ENCODE data around the gene STAG3. TPM values are rescaled to one million over a fixed set of nuclear protein-coding genes. Genes with fewer than 3 reads are reported as not detected.
A peak's percentile ranks its signal among the peaks of the same experiment; 100 is the strongest.

Gene STAG3
- total and polyA plus RNA-seq, 2 donors = 0.61 to 0.90 TPM

- Histone ChIP-seq H3K4me3 (ENCODE audit: low read depth, low read length) (peak overlapping the region; percentile 87), H3K27ac (ENCODE audit: low read depth) (no peak overlapping the region), H3K36me3 (ENCODE audit: insufficient read depth) (no peaks in the 10 kb centered on the region), H3K4me1 (ENCODE audit: insufficient read depth) (peaks cover 3% of the 10 kb centered on the region)
- 63% methylated on average over 7 of the region's 7 CpGs for WGBS
- DNase-seq (ENCODE audit: extremely low spot score) = no peak
These were observed 18.6 kb upstream of the STAG3 start for GRCh38 chr7:100159099-100159623.

- Histone ChIP-seq H3K36me3 (ENCODE audit: insufficient read depth) (no peaks in the 10 kb centered on the region), H3K4me1 (ENCODE audit: insufficient read depth) (peaks cover 3% of the 10 kb centered on the region), H3K4me3 (ENCODE audit: low read depth, low read length) (no peak overlapping the region), H3K27ac (ENCODE audit: low read depth) (no peak overlapping the region)
- no peak for DNase-seq (ENCODE audit: extremely low spot score)
- 93% methylated on average over 18 of the region's 18 CpGs for WGBS
These were observed 17.7 kb upstream of the STAG3 start for GRCh38 chr7:100160067-100160466.

- no peak for DNase-seq (ENCODE audit: extremely low spot score)
- Histone ChIP-seq H3K4me3 (ENCODE audit: low read depth, low read length) (no peak overlapping the region), H3K4me1 (ENCODE audit: insufficient read depth) (peaks cover under 1% of the 10 kb centered on the region), H3K36me3 (ENCODE audit: insufficient read depth) (no peaks in the 10 kb centered on the region), H3K27ac (ENCODE audit: low read depth) (no peak overlapping the region)
- 69% methylated on average over 6 of the region's 6 CpGs for WGBS
These were observed 14.6 kb upstream of the STAG3 start for GRCh38 chr7:100163006-100163531.

GRCh38 chr7:100163871-100164270 lies 13.8 kb upstream of the STAG3 start:
- 94% methylated on average over 5 of the region's 5 CpGs for WGBS
- no peak overlapping the region for H3K27ac ChIP-seq (ENCODE audit: low read depth)
- no peak overlapping the region for H3K4me3 ChIP-seq (ENCODE audit: low read depth, low read length)
- no peaks in the 10 kb centered on the region for H3K36me3 ChIP-seq (ENCODE audit: insufficient read depth)
- DNase-seq (ENCODE audit: extremely low spot score) = no peak
- H3K4me1 ChIP-seq (ENCODE audit: insufficient read depth) = no peaks in the 10 kb centered on the region

GRCh38 chr7:100166317-100166940 lies 11.3 kb upstream of the STAG3 start:
- H3K4me1 ChIP-seq (ENCODE audit: insufficient read depth) = no peaks in the 10 kb centered on the region
- DNase-seq (ENCODE audit: extremely low spot score) = no peak

GRCh38 chr7:100166970-100167911 lies 10.5 kb upstream of the STAG3 start:
- DNase-seq (ENCODE audit: extremely low spot score) = no peak
- Histone ChIP-seq H3K36me3 (ENCODE audit: insufficient read depth) (no peaks in the 10 kb centered on the region), H3K4me3 (ENCODE audit: low read depth, low read length) (no peak overlapping the region), H3K27ac (ENCODE audit: low read depth) (no peak overlapping the region), H3K4me1 (ENCODE audit: insufficient read depth) (no peaks in the 10 kb centered on the region)
- WGBS = 48% methylated on average over 14 of the region's 14 CpGs

More at GRCh38 chr7:100166317-100166940, 11.3 kb upstream of the STAG3 start:
- H3K4me3 ChIP-seq (ENCODE audit: low read depth, low read length) = no peak overlapping the region
- no peak overlapping the region for H3K27ac ChIP-seq (ENCODE audit: low read depth)
- 78% methylated on average over 16 of the region's 16 CpGs for WGBS
- H3K36me3 ChIP-seq (ENCODE audit: insufficient read depth) = no peaks in the 10 kb centered on the region

GRCh38 chr7:100167912-100168323 lies 9.8 kb upstream of the STAG3 start:
- no peak for DNase-seq (ENCODE audit: extremely low spot score)
- peak overlapping the region; percentile 63 for H3K27ac ChIP-seq (ENCODE audit: low read depth)
- 4% methylated on average over 11 of the region's 11 CpGs for WGBS

GRCh38 chr7:100169147-100169850 lies 8.4 kb upstream of the STAG3 start:
- Histone ChIP-seq H3K4me3 (ENCODE audit: low read depth, low read length) (no peak overlapping the region), H3K4me1 (ENCODE audit: insufficient read depth) (no peaks in the 10 kb centered on the region), H3K27ac (ENCODE audit: low read depth) (no peak overlapping the region), H3K36me3 (ENCODE audit: insufficient read depth) (no peaks in the 10 kb centered on the region)
- DNase-seq (ENCODE audit: extremely low spot score) = no peak
- 89% methylated on average over 11 of the region's 11 CpGs for WGBS

More at GRCh38 chr7:100167912-100168323, 9.8 kb upstream of the STAG3 start:
- peak overlapping the region; percentile 39 for H3K4me3 ChIP-seq (ENCODE audit: low read depth, low read length)
- no peaks in the 10 kb centered on the region for H3K4me1 ChIP-seq (ENCODE audit: insufficient read depth)
- H3K36me3 ChIP-seq (ENCODE audit: insufficient read depth) = no peaks in the 10 kb centered on the region

GRCh38 chr7:100170101-100170897 lies 7.4 kb upstream of the STAG3 start:
- no peaks in the 10 kb centered on the region for H3K4me1 ChIP-seq (ENCODE audit: insufficient read depth)
- no peak overlapping the region for H3K4me3 ChIP-seq (ENCODE audit: low read depth, low read length)
- 90% methylated on average over 11 of the region's 11 CpGs for WGBS
- H3K27ac ChIP-seq (ENCODE audit: low read depth) = no peak overlapping the region
- DNase-seq (ENCODE audit: extremely low spot score) = no peak
- no peaks in the 10 kb centered on the region for H3K36me3 ChIP-seq (ENCODE audit: insufficient read depth)

GRCh38 chr7:100171087-100171681 lies 6.5 kb upstream of the STAG3 start:
- no peak for DNase-seq (ENCODE audit: extremely low spot score)
- H3K36me3 ChIP-seq (ENCODE audit: insufficient read depth) = no peaks in the 10 kb centered on the region
- WGBS = 7% methylated on average over 61 of the region's 61 CpGs
- H3K4me3 ChIP-seq (ENCODE audit: low read depth, low read length) = peak overlapping the region; percentile 50
- no peak overlapping the region for H3K27ac ChIP-seq (ENCODE audit: low read depth)
- H3K4me1 ChIP-seq (ENCODE audit: insufficient read depth) = no peaks in the 10 kb centered on the region

GRCh38 chr7:100171840-100172239 lies 5.9 kb upstream of the STAG3 start:
- 33% methylated on average over 22 of the region's 22 CpGs for WGBS
- Histone ChIP-seq H3K4me1 (ENCODE audit: insufficient read depth) (no peaks in the 10 kb centered on the region), H3K27ac (ENCODE audit: low read depth) (no peak overlapping the region), H3K36me3 (ENCODE audit: insufficient read depth) (no peaks in the 10 kb centered on the region), H3K4me3 (ENCODE audit: low read depth, low read length) (peak overlapping the region; percentile 50)
- no peak for DNase-seq (ENCODE audit: extremely low spot score)

GRCh38 chr7:100173806-100174495 lies 3.8 kb upstream of the STAG3 start:
- Histone ChIP-seq H3K4me1 (ENCODE audit: insufficient read depth) (no peaks in the 10 kb centered on the region), H3K36me3 (ENCODE audit: insufficient read depth) (no peaks in the 10 kb centered on the region), H3K4me3 (ENCODE audit: low read depth, low read length) (no peak overlapping the region), H3K27ac (ENCODE audit: low read depth) (no peak overlapping the region)
- WGBS = 90% methylated on average over 11 of the region's 11 CpGs
- no peak for DNase-seq (ENCODE audit: extremely low spot score)

Measured in urinary bladder (tissue), 4 donors.